Calu3 (cell line): ENCODE data around the gene TNS1. TPM values are rescaled to one million over a fixed set of nuclear protein-coding genes. Genes with fewer than 3 reads are reported as not detected.

Source experiments
- BruUV-seq: library from RNA; stranded (reverse); fragments of 400-500 nt; replicated peaks from 2 replicates; lab custom pipeline; 2021; lab: Mats Ljungman, UMichigan
- CTCF ChIA-PET: fragments of 300-600 bp; sonication (Branson Sonifier 250); formaldehyde crosslinking; loops from one replicate; lab custom pipeline; 2022; ENCODE audit warnings: antibody characterized with exemption; lab: Charles Lee
- DNase-seq: peaks from one replicate; pipeline ENCODE4 v3.0.0; 2022
- H3K27ac Mint-ChIP-seq: one replicate; pipeline ENCODE4 v1.8.0; 2022; ENCODE audit warnings: mixed read lengths; ENCODE audit not compliant: unreplicated experiment
- H3K27me3 Mint-ChIP-seq: one replicate; pipeline ENCODE4 v1.8.0; 2022; ENCODE audit warnings: mixed read lengths; ENCODE audit not compliant: unreplicated experiment
- H3K36me3 Mint-ChIP-seq: one replicate; pipeline ENCODE4 v1.8.0; 2022; ENCODE audit warnings: mild to moderate bottlenecking, moderate library complexity, mixed read lengths; ENCODE audit not compliant: insufficient read depth, unreplicated experiment
- H3K4me1 Mint-ChIP-seq: one replicate; pipeline ENCODE4 v1.8.0; 2022; ENCODE audit warnings: mild to moderate bottlenecking, low read depth, mixed read lengths; ENCODE audit not compliant: unreplicated experiment
- H3K4me3 Mint-ChIP-seq: one replicate; pipeline ENCODE4 v1.8.0; 2022; ENCODE audit warnings: mild to moderate bottlenecking, low read depth, moderate library complexity, mixed read lengths; ENCODE audit not compliant: unreplicated experiment
- H3K9me3 Mint-ChIP-seq: one replicate; pipeline ENCODE4 v1.8.0; 2022; ENCODE audit warnings: low read depth, mixed read lengths; ENCODE audit not compliant: unreplicated experiment
- CTCF ChIP-seq: fragments of 200-600 bp; IDR thresholded peaks from one replicate; pipeline ENCODE4 v1.8.0; 2022; ENCODE audit warnings: antibody characterized with exemption; ENCODE audit not compliant: unreplicated experiment
- intact Hi-C: fragments of 100-400 bp; cut with micrococcal nuclease; formaldehyde crosslinking; loops from one replicate; pipeline ENCODE4 v1.10.0; 2022; ENCODE audit not compliant: unreplicated experiment
- total RNA-seq: library from RNA; stranded (reverse); gene quantifications from 2 replicates; pipeline ENCODE4 v1.2.3, GENCODE V29; 2022

Gene TNS1
- total RNA-seq, 1 experiment from 2014 or later, result 2.2 TPM

- no peak for TF ChIP-seq CTCF
- Mint-ChIP-seq H3K27ac (no peak overlapping the region), H3K27me3 (peaks cover 62% of the 10 kb centered on the region), H3K9me3 (no peaks in the 10 kb centered on the region), H3K4me3 (no peak overlapping the region), H3K36me3 (no peaks in the 10 kb centered on the region), H3K4me1 (peaks cover 19% of the 10 kb centered on the region)
- no TSS peak for BruUV-seq
- intact Hi-C loops, result no loop called here
- CTCF ChIA-PET, result no interaction called here
- no peak for DNase-seq
Observed at GRCh38 chr2:217854684-217855420, 147.9 kb downstream of the TNS1 start.

GRCh38 chr2:217853961-217854360 lies 148.8 kb downstream of the TNS1 start:
- no peak for DNase-seq
- H3K9me3 Mint-ChIP-seq, result no peaks in the 10 kb centered on the region
- CTCF ChIA-PET, result no interaction called here
- no TSS peak for BruUV-seq
- no peak overlapping the region for H3K4me3 Mint-ChIP-seq
- intact Hi-C loops, result no loop called here
- H3K27ac Mint-ChIP-seq, result no peak overlapping the region
- no peak for TF ChIP-seq CTCF
- no peaks in the 10 kb centered on the region for H3K36me3 Mint-ChIP-seq
- peaks cover 19% of the 10 kb centered on the region for H3K4me1 Mint-ChIP-seq
- H3K27me3 Mint-ChIP-seq, result peaks cover 53% of the 10 kb centered on the region

- H3K27ac Mint-ChIP-seq, result no peak overlapping the region
- CTCF ChIA-PET, result no interaction called here
- DNase-seq, result no peak
- H3K36me3 Mint-ChIP-seq, result no peaks in the 10 kb centered on the region
- no peak overlapping the region for H3K4me3 Mint-ChIP-seq
- intact Hi-C loops, result no loop called here
- H3K9me3 Mint-ChIP-seq, result no peaks in the 10 kb centered on the region
- peaks cover 19% of the 10 kb centered on the region for H3K4me1 Mint-ChIP-seq
- no TSS peak for BruUV-seq
- no peak for TF ChIP-seq CTCF
- H3K27me3 Mint-ChIP-seq, result peaks cover 47% of the 10 kb centered on the region
Observed at GRCh38 chr2:217853301-217853881, 149.4 kb downstream of the TNS1 start.

GRCh38 chr2:217852555-217853211 lies 150.1 kb downstream of the TNS1 start:
- Mint-ChIP-seq H3K4me1 (peaks cover 19% of the 10 kb centered on the region), H3K27me3 (peaks cover 40% of the 10 kb centered on the region), H3K4me3 (no peak overlapping the region), H3K9me3 (no peaks in the 10 kb centered on the region), H3K27ac (no peak overlapping the region), H3K36me3 (no peaks in the 10 kb centered on the region)
- BruUV-seq, result no TSS peak
- CTCF ChIA-PET, result interaction anchor here (1.2 kb wide), 1 partner anchor 16 kb away, joined by 3 read pairs; no protein-coding TSS in a partner anchor
- TF ChIP-seq CTCF, result no peak
- intact Hi-C loops, result no loop called here
- no peak for DNase-seq
